Activated CD4-positive, alpha-beta T cell treated with anti-CD3 and anti-CD28 coated beads, Interleukin-2, amount 10 ng/mL, durations not matched to agents 24 days and 14 days (primary cell): ENCODE results near the gene ARID5B. TPM values are rescaled to one million over a fixed set of nuclear protein-coding genes. Genes with fewer than 3 reads are reported as not detected.

Source experiments
- total RNA-seq: library from RNA; stranded (reverse); gene quantifications from 2 replicates; pipeline ENCODE4 v1.2.3, GENCODE V29; 2022

ARID5B gene
- total RNA-seq, 1 donor from 2014 or later, result 58.2 TPM

Other genes starting within 250 kb of the ARID5B start
- gene CABCOCO1, start 238.8 kb upstream of the ARID5B start, total RNA-seq, result not detected in 2 replicates